PC-3 (cell line): Measurements from ENCODE around the gene PITPNM2. TPM values are rescaled to one million over a fixed set of nuclear protein-coding genes. Genes with fewer than 3 reads are reported as not detected.
A peak's percentile ranks its signal among the peaks of the same experiment; 100 is the strongest.
"Not testable (repeated sequence)": the region's sequence is repeated elsewhere in the genome, so short reads cannot be mapped to it uniquely, and the experiment has no call there.

Experiments used
- ATAC-seq: fragments of 200-7000 bp; cut with Tn5 transposase; 2 replicates; pipeline ENCODE4 v1.9.1; 2020; ENCODE audit warnings: mild to moderate bottlenecking, moderate library complexity
- BruUV-seq: library from RNA; stranded (reverse); fragments of 400-500 nt; replicated peaks from 2 replicates; lab custom pipeline; 2021; lab: Mats Ljungman, UMichigan
- CTCF ChIA-PET: fragments of 300-600 bp; sonication (Branson Sonifier 250); formaldehyde crosslinking; loops from one replicate; lab custom pipeline; 2022; ENCODE audit warnings: antibody characterized with exemption; lab: Charles Lee
- POLR2A ChIA-PET: fragments of 300-600 bp; sonication (Branson Sonifier 250); formaldehyde crosslinking; loops from one replicate; lab custom pipeline; 2022; ENCODE audit warnings: antibody characterized with exemption; ENCODE audit not compliant: unreplicated experiment; lab: Charles Lee
- DNase-seq: peaks from one replicate; pipeline ENCODE4 v3.0.0-alpha.2; 2015
- H2AFZ ChIP-seq: fragments of 300-600 bp; sonication (generic); 2 replicates; pipeline ENCODE4 v1.6.0; 2016; ENCODE audit warnings: antibody characterized with exemption, low read length
- H3F3A ChIP-seq: fragments of 300-600 bp; sonication (generic); one replicate; pipeline ENCODE4 v1.6.0; 2017; ENCODE audit warnings: antibody characterized with exemption, low read length, control low read depth, mild to moderate bottlenecking; ENCODE audit not compliant: unreplicated experiment
- H3K27ac ChIP-seq: fragments of 300-600 bp; sonication (generic); 2 replicates; pipeline ENCODE4 v1.5.1; 2016; ENCODE audit warnings: mild to moderate bottlenecking, low read length
- H3K27me3 ChIP-seq: fragments of 300-600 bp; sonication (generic); 2 replicates; pipeline ENCODE4 v1.6.1; 2016; ENCODE audit warnings: low read length, mixed read lengths
- H3K36me3 ChIP-seq: fragments of 300-600 bp; sonication (generic); 2 replicates; pipeline ENCODE4 v1.6.1; 2016; ENCODE audit warnings: low read depth, mixed run types, low read length, mixed read lengths
- H3K4me1 ChIP-seq: fragments of 300-600 bp; sonication (generic); 2 replicates; pipeline ENCODE4 v1.5.1; 2016; ENCODE audit warnings: low read length; ENCODE audit not compliant: insufficient read depth
- H3K4me2 ChIP-seq: fragments of 300-600 bp; sonication (generic); 2 replicates; pipeline ENCODE4 v1.6.0; 2016; ENCODE audit warnings: low read length
- H3K4me3 ChIP-seq: fragments of 300-600 bp; sonication (generic); 2 replicates; pipeline ENCODE4 v1.5.1; 2016; ENCODE audit warnings: mild to moderate bottlenecking, low read length, mixed read lengths
- H3K79me2 ChIP-seq: fragments of 300-600 bp; sonication (generic); 2 replicates; pipeline ENCODE4 v1.6.1; 2017; ENCODE audit warnings: low read length, mixed read lengths
- H3K9ac ChIP-seq: fragments of 300-600 bp; sonication (generic); 2 replicates; pipeline ENCODE4 v1.6.0; 2016; ENCODE audit warnings: mild to moderate bottlenecking, low read length
- H3K9me2 ChIP-seq: fragments of 300-600 bp; sonication (generic); replicated peaks from 2 replicates; pipeline ENCODE4 v1.6.1; 2016; ENCODE audit warnings: mixed run types, low read length, mixed read lengths
- H3K9me3 ChIP-seq: fragments of 300-600 bp; sonication (generic); 2 replicates; pipeline ENCODE4 v1.6.1; 2016; ENCODE audit warnings: low read length, mixed read lengths
- H4K20me1 ChIP-seq: fragments of 300-600 bp; sonication (generic); 2 replicates; pipeline ENCODE4 v1.6.1; 2016; ENCODE audit warnings: low read length, mixed read lengths
- CTCF ChIP-seq: fragments of 300-600 bp; sonication (generic); conservative IDR thresholded peaks from 2 replicates; pipeline ENCODE4 v1.5.1; 2017; ENCODE audit warnings: antibody characterized with exemption, low read depth, mild to moderate bottlenecking, low read length
- EZH2 ChIP-seq: fragments of 300-600 bp; sonication (generic); IDR thresholded peaks from one replicate; pipeline ENCODE4 v1.6.1; 2017; ENCODE audit warnings: antibody characterized with exemption, mild to moderate bottlenecking, low read length; ENCODE audit not compliant: unreplicated experiment
- EZH2phosphoT487 ChIP-seq: fragments of 300-600 bp; sonication (generic); IDR thresholded peaks from 2 replicates; pipeline ENCODE4 v1.6.1; 2018; ENCODE audit warnings: mild to moderate bottlenecking, antibody characterized with exemption, low read length, borderline replicate concordance
- intact Hi-C: fragments of 100-400 bp; cut with micrococcal nuclease; formaldehyde crosslinking; loops from 2 replicates; pipeline ENCODE4 v1.9.0; 2023
- total RNA-seq: library from RNA; depleted of rRNA; stranded (reverse); fragments of >200 nt; gene quantifications from 2 replicates; pipeline ENCODE4 v1.2.3, GENCODE V29; 2014

Gene PITPNM2
- total RNA-seq, 1 experiment from 2014 or later = 5.6 TPM

DNA sequence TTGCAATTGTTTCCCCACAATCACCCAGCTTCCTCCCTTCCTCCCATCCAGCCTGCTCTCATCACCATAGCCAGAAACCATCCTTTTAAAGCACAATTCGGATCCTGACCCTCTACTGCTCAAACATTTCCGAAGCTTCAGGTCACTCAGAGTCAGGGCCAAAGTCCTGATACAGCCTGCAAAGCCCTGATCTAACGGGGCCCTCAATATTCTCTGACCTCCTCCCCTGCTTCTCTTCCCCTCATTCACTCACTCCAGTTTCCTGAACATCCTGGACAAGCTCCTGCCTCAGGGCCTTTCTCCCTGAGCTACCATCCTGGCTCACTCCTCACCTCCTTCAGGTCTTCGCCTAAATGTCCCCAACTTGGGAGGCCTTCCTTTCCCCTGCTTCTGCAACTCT lies 46.1 kb downstream of the PITPNM2 start:
- Histone ChIP-seq H3K27ac (no peak overlapping the region), H3K9me2 (no peaks in the 10 kb centered on the region), H3K9me3 (no peaks in the 10 kb centered on the region), H3K79me2 (no peaks in the 10 kb centered on the region), H3F3A (no peaks in the 10 kb centered on the region), H3K4me3 (no peak overlapping the region), H4K20me1 (no peaks in the 10 kb centered on the region), H2AFZ (no peak overlapping the region), H3K9ac (no peak overlapping the region), H3K4me1 (peaks cover 30% of the 10 kb centered on the region), H3K36me3 (no peaks in the 10 kb centered on the region), H3K27me3 (no peaks in the 10 kb centered on the region), H3K4me2 (no peak overlapping the region)
- POLR2A ChIA-PET = interaction anchor here (0.6 kb wide), 1 partner anchor 131 kb away, joined by 3 read pairs; no protein-coding TSS in a partner anchor
- no peak for DNase-seq
- ATAC-seq = no peak
- intact Hi-C loops = no loop called here
- CTCF ChIA-PET = no interaction called here
- no peak for TF ChIP-seq EZH2phosphoT487
- TF ChIP-seq EZH2 = no peak
- TF ChIP-seq CTCF = no peak
- BruUV-seq = no TSS peak

- H3K4me3 ChIP-seq, H3K9me3 ChIP-seq, H2AFZ ChIP-seq, H3F3A ChIP-seq, DNase-seq, H3K79me2 ChIP-seq, H3K36me3 ChIP-seq, CTCF ChIA-PET, H3K4me2 ChIP-seq, H3K9me2 ChIP-seq, H3K9ac ChIP-seq, intact Hi-C loops, ATAC-seq, H3K27ac ChIP-seq, BruUV-seq, H4K20me1 ChIP-seq, H3K27me3 ChIP-seq, POLR2A ChIA-PET: not testable (repeated sequence)
- H3K4me1 ChIP-seq = peaks cover 30% of the 10 kb centered on the region
These were observed 46.8 kb downstream of the PITPNM2 start for GRCh38 chr12:123104094-123104493.

DNA sequence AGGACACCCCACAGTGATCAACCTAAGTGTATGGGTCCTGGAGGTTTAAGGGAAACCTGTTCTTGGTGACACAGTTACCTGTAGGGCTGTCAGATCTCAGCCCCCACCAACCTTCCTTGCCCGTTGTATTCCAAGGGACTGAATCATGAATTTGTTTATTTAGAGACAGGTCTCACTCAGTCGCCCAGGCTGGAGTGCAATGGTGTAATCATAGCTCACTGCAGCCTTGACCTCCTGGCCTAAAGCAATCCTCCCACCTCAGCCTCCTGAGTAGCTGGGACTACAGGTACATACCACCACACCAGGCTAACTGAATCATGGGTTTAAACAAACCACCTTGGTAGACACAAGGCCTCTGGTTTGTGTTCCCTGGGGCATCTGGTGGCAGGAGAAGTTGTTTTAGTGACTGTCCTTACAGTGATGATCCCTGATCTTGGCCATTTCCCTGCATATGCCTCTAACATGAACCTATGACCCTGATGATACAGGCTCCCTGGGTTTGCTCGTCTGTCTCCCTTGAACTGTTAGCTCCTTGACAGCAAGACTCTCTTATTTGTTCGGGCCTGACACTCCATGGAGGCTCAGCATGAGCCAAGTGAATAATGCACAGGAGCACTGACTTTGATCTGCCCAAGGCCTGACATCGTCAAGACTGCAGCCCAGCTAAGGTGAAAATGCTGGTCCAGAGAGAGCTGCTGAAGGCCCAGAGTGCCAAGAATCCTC lies 47.9 kb downstream of the PITPNM2 start:
- Histone ChIP-seq H2AFZ (no peak overlapping the region), H3K4me2 (peak overlapping the region; percentile 56), H3F3A (no peaks in the 10 kb centered on the region), H3K36me3 (no peaks in the 10 kb centered on the region), H3K27ac (peak overlapping the region; percentile 42), H3K27me3 (no peaks in the 10 kb centered on the region), H3K9me2 (no peaks in the 10 kb centered on the region), H3K79me2 (no peaks in the 10 kb centered on the region), H3K9me3 (no peaks in the 10 kb centered on the region), H3K4me1 (peaks cover 30% of the 10 kb centered on the region), H3K9ac (no peak overlapping the region), H3K4me3 (no peak overlapping the region), H4K20me1 (no peaks in the 10 kb centered on the region)
- TF ChIP-seq EZH2phosphoT487 (no peak), EZH2 (no peak), CTCF (no peak)
- BruUV-seq = no TSS peak
- intact Hi-C loops = no loop called here
- peak; percentile 87 for DNase-seq
- POLR2A ChIA-PET = no interaction called here
- peak; percentile 78 for ATAC-seq
- CTCF ChIA-PET = no interaction called here
